Peyer's patch (tissue), 4 donors: Measurements from ENCODE around the gene POLR2F. TPM values are rescaled to one million over a fixed set of nuclear protein-coding genes. Genes with fewer than 3 reads are reported as not detected.

Source experiments
- DNase-seq, 3 donors: peaks; one replicate each; pipeline ENCODE4 v3.0.0-alpha.2; 2017 to 2019
- H3K27ac ChIP-seq, 4 donors: fragments of 200-600 bp; sonication (generic); one replicate each; pipeline ENCODE4 v1.5.1; 2016 to 2019
- H3K27me3 ChIP-seq, 2 donors: fragments of 200-600 bp; sonication (generic); one replicate each; pipeline ENCODE4 v1.5.1; 2019
- H3K36me3 ChIP-seq, 3 donors: fragments of 200-600 bp; sonication (generic); one replicate each; pipeline ENCODE4 v1.5.1; 2016 to 2019
- H3K4me1 ChIP-seq, 4 donors: fragments of 200-600 bp; sonication (generic); one replicate each; pipeline ENCODE4 v1.5.1; 2016 to 2019
- H3K4me3 ChIP-seq, 4 donors: fragments of 200-600 bp; sonication (generic); 1 replicate in 3 of 4; 2 replicates in 1 of 4; pipeline ENCODE4 v1.5.1; 2016 to 2019; ENCODE audit warnings: mild to moderate bottlenecking in 1 of 4
- H3K9me3 ChIP-seq, 4 donors: fragments of 200-600 bp; sonication (generic); one replicate each; pipeline ENCODE4 v1.5.1; 2016 to 2019; ENCODE audit warnings: mild to moderate bottlenecking in 1 of 4
- CTCF ChIP-seq, 6 experiments: fragments of 450-650 bp in 4 of 6; fragments of 200-600 bp in 2 of 6; sonication (generic) in 1 of 6; IDR thresholded peaks; one replicate each; pipeline ENCODE4 v1.5.1; 2017 to 2019; ENCODE audit warnings: antibody characterized with exemption in 6 of 6, mild to moderate bottlenecking in 3 of 6, moderate library complexity in 1 of 6
- POLR2A ChIP-seq, 2 donors: fragments of 450-650 bp; IDR thresholded peaks; one replicate each; pipeline ENCODE4 v1.5.1; 2017; ENCODE audit warnings: antibody characterized with exemption in 2 of 2, mild to moderate bottlenecking in 2 of 2, moderate library complexity in 2 of 2
- total RNA-seq, 4 donors: library from RNA; depleted of rRNA; stranded (reverse); fragments of >200 nt; gene quantifications; one replicate each; pipeline ENCODE4 v1.1.0, GENCODE V29; 2016

Gene POLR2F
- 10 to 100 TPM; 51.1 to 97.4 (median 55.2) TPM for total RNA-seq

DNA sequence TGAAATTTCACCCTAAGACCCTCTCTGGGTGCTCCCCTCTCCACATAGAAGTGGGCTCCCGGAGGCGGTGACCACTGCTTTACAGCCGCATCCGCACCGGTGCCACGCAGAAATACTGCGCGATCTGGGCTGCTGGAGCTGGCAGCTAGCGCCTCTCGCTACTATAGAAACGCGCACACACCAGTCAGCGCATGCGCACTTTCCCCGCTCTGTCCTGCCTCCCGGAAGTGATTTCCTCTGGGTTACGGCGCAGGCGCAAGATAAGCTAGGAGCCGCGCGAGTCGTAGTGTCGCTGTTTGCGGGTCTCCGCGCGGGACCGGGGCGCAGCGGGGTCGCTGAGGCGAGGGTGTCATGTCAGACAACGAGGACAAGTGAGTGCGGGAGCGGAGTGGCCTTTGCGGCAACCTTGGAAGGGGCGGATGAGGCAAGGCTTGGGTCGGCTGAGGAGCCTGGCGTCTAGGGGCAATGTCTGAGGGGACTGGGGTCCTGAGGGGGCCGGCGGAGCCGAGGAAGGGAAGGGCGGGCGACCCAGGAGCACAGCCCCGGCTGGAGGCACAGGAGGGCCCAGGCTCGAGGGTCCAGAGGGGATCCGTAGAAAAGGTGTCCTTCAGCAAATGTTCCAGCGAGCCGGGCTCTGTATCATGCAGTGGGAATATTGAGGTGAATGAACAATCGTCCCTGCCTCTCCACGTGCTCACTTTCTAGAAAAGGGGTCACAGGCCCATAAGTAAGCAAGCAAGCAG lies at the start of gene POLR2F, which contains the start of gene C22orf23:
Gene POLR2F, plus strand, starts transcription at position 263 of the 743 bp plus-strand sequence. Its CDS starts 89 bp downstream, at position 352.
Gene C22orf23, minus strand, starts transcription at position 165 of the 743 bp plus-strand sequence. CDS start 452 bp downstream, outside the sequence.
- peak; percentile 91 to 98 (median 94) for DNase-seq
- H3K9me3 ChIP-seq, result no peaks in the 10 kb centered on the region
- no peaks in the 10 kb centered on the region for H3K27me3 ChIP-seq
- peak within 1 kb of the TSS; percentile 82 to 92 (median 84) for H3K4me3 ChIP-seq
- TF ChIP-seq POLR2A (IDR thresholded peaks at IDR 0.05) (peak; percentile 47 to 73), CTCF (IDR thresholded peaks at IDR 0.05) (no peak)
- H3K36me3 ChIP-seq, result peaks cover 0 to 22% (median 0%) of the 10 kb centered on the region in 3 donors
- peaks cover 0 to 24% (median 11%) of the 10 kb centered on the region in 4 donors for H3K4me1 ChIP-seq
- H3K27ac ChIP-seq, result peak within 1 kb of the TSS; percentile 63 to 79 (median 72)

DNA sequence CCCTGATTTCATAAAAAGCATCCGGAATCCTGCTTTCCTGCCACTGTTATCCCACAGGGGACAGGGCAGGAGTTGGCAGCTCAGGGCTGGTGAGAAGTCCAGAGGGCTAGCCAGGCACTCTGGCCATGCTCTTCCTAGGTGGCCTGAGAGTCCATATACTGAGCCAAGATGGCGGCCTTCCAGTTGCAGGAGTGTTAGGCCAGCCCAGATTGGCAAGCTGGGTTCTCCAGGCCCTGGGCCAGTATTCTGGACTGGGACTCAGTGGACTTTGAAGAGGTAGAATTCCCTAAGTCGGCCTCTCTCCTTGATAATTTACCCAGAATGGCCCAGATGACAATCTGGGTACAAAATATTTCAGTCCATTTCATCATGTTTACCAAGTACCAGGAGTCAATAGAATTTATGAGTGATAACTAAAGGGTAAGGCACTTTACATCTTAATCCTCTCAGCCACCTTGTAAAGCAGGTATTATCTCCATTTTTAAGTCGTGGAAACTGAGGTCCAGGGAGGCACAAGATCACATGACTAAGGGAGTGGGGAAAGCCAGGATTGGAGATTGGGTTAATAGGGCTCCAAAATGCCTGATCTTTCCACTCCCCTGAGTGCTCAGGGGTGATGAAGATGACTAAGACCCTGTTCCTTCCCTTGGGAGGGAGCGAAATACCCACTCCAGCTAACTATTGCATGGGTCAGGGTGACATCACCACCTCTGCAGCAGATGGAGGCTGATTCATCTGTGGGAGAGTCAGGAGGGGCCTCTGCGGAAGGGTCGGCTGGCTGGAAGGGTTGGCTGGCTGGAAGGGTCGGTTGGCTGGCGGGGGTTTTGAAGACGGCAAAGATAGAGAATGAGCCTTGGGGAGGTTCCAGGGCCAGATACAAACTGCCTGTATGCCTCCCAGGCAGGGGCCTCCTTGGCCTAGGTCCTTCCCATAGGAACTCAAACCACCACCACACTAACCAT lies 48.6 kb upstream of the POLR2F start:
- DNase-seq, result peak in 1 of 3 donors; percentile 56
- Histone ChIP-seq H3K4me3 (peak overlapping the region in 2 of 4 donors; percentile 76 to 97), H3K36me3 (no peaks in the 10 kb centered on the region), H3K27me3 (no peaks in the 10 kb centered on the region), H3K27ac (peak overlapping the region in 3 of 4 donors; percentile 88 to 92 (median 88)), H3K9me3 (no peaks in the 10 kb centered on the region), H3K4me1 (peaks cover 0 to 9% (median 6%) of the 10 kb centered on the region in 4 donors)
- TF ChIP-seq POLR2A (IDR thresholded peaks at IDR 0.05), result no peak
- no peak for TF ChIP-seq CTCF (IDR thresholded peaks at IDR 0.05)

- peak in 1 of 2 donors; percentile 71 for TF ChIP-seq POLR2A (IDR thresholded peaks at IDR 0.05)
- peak in 5 of 6 experiments; percentile 4 to 71 (median 52) for TF ChIP-seq CTCF (IDR thresholded peaks at IDR 0.05)
- peak within 1 kb of the TSS; percentile 76 to 97 (median 90) for H3K4me3 ChIP-seq
- H3K36me3 ChIP-seq, result no peaks in the 10 kb centered on the region
- H3K9me3 ChIP-seq, result no peaks in the 10 kb centered on the region
- H3K27me3 ChIP-seq, result no peaks in the 10 kb centered on the region
- H3K27ac ChIP-seq, result peak within 1 kb of the TSS; percentile 85 to 92 (median 88)
- peaks cover 0 to 9% (median 6%) of the 10 kb centered on the region in 4 donors for H3K4me1 ChIP-seq
- peak; percentile 76 to 88 (median 87) for DNase-seq
Observed at GRCh38 chr22:37905534-37906363, 47.8 kb upstream of the POLR2F start, which contains the start of gene MICALL1. Gene MICALL1 (plus strand): TSS chr22:37906297. CDS start chr22:37906423, 126 bp downstream.

DNA sequence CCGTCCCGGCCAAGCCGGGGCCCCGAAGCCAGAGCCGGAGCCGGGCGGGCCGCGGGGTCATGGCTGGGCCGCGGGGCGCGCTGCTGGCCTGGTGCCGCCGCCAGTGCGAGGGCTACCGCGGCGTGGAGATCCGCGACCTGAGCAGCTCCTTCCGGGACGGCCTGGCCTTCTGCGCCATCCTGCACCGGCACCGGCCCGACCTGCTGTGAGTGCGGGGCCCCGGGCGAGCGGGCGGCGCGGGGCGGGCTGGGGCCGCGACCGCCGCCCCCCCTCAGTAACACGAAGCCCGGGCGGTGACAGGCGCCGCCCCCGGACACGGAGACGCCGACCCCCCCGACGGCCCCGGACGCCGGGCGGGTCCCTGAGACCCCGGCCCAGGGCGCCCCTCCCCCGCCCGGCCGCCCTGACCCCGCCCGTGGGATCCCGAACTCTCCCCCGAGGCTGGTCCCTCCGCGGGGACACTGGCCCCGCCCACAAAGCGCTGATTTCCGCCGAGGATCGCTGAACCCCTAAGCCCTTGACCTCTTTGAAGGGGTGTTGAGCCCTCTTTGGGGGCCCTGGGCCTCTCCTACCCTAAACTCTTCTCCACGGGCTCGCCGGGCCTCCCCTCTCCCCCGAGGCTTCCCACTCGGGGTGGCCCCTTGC lies 47.0 kb upstream of the POLR2F start:
- Histone ChIP-seq H3K9me3 (no peaks in the 10 kb centered on the region), H3K36me3 (no peaks in the 10 kb centered on the region), H3K27me3 (no peaks in the 10 kb centered on the region), H3K27ac (peak overlapping the region; percentile 85 to 92 (median 88)), H3K4me3 (peak overlapping the region; percentile 76 to 97 (median 90)), H3K4me1 (peaks cover 0 to 9% (median 6%) of the 10 kb centered on the region in 4 donors)
- TF ChIP-seq POLR2A (IDR thresholded peaks at IDR 0.05), result no peak
- TF ChIP-seq CTCF (IDR thresholded peaks at IDR 0.05), result no peak
- DNase-seq, result peak; percentile 48 to 70 (median 61)
